ENCODE measurements around the gene SH3BP1. TPM values are rescaled to one million over a fixed set of nuclear protein-coding genes. Genes with fewer than 3 reads are reported as not detected.

SH3BP1 gene
- total and polyA plus RNA-seq, 2 of the 13 experiments (the other 11 are each of a cell fraction or from before 2014, with no cell fraction given) = 8.4 to 18.5 TPM

GRCh38 chr22:37640591-37641560, 1.4 kb downstream of the SH3BP1 start:
- peaks cover 10% of the 10 kb centered on the region for H3K79me2 ChIP-seq (ENCODE audit: insufficient read depth, low read length)
- no peaks in the 10 kb centered on the region for H3K27me3 ChIP-seq (ENCODE audit: control insufficient read depth in 1 of 2, insufficient read depth in 2 of 2, low read length in 2 of 2)
- H3K36me3 ChIP-seq (replicated peaks in 1 of 2; ENCODE audit: control insufficient read depth in 1 of 2, insufficient read depth in 2 of 2, low read length in 2 of 2) = peaks cover 10 to 20% of the 10 kb centered on the region in 2 experiments; a peak in 4 of 5 replicates
- peak overlapping the region; percentile 52 for H3K27ac ChIP-seq (ENCODE audit: extremely low read length, insufficient read depth, low read length)
- ChIA-PET CTCF (ENCODE audit: low intra/inter-chr PET ratio, low total read pairs) (no interaction called here), POLR2A (interaction anchor here (0.6 to 15.8 kb wide), 6 partner anchors 7 to 95 kb away, joined by 3 to 242 read pairs (median 3); partner anchors contain the start of gene PDXP)
- 76% methylated on average over 8 of the region's 24 CpGs for WGBS (ENCODE audit: low lambda C conversion rate)
- intact Hi-C loops (cut with micrococcal nuclease; ENCODE audit: unreplicated experiment) (no loop called here), in situ Hi-C loops (cut with HindIII; ENCODE audit: extremely low pct_ligation_motif_present, low pct_unique_long_range_greater_than_20kb) (no loop called here)
- peak overlapping the region; percentile 72 to 86 (median 76) for H3K4me3 ChIP-seq (replicated peaks in 1 of 3; ENCODE audit: insufficient read depth in 1 of 3, low read depth in 2 of 3, low read length in 3 of 3)
- H3K4me2 ChIP-seq (ENCODE audit: low read depth, low read length) = peak overlapping the region; percentile 90
- ATAC-seq = peak; percentile 9
- H4K20me1 ChIP-seq (ENCODE audit: insufficient read depth, low read length) = 0 out of 2 replicates have a peak, but pooled peaks cover 4% of the 10 kb centered on the region
- no peak overlapping the region for H2AFZ ChIP-seq (ENCODE audit: low read length)
- BruUV-seq (replicated peaks) = no TSS peak
- peak overlapping the region; percentile 66; the same call in 1 of the 2 replicates for H3K9ac ChIP-seq (ENCODE audit: insufficient read depth, low read depth, low read length)
- H3K4me1 ChIP-seq (ENCODE audit: insufficient read depth, low read length) = peaks cover 65% of the 10 kb centered on the region
- FAIRE-seq = no peak
- no peaks in the 10 kb centered on the region for H3K9me3 ChIP-seq (ENCODE audit: low read length)
- no peak for DNase-seq (ENCODE audit: low spot score)
- TF ChIP-seq GABPB1 (CRISPR knock-in tag; IDR thresholded peaks at IDR 0.05) = peak; percentile 28; the same call in 1 of the 2 replicates
- TF ChIP-seq ZNF296 (CRISPR knock-in tag; conservative IDR thresholded peaks at IDR 0.05) = no peak
- TF ChIP-seq ZNF768 (CRISPR knock-in tag; IDR thresholded peaks at IDR 0.05) = peak; percentile 22; the same call in 1 of the 2 replicates
- no peak for TF ChIP-seq NCOA1 (CRISPR knock-in tag; IDR thresholded peaks at IDR 0.05)
- no peak for TF ChIP-seq TOPORS (CRISPR knock-in tag; IDR thresholded peaks at IDR 0.05)
- no peak for TF ChIP-seq ZNF501 (CRISPR knock-in tag; IDR thresholded peaks at IDR 0.05)
- TF ChIP-seq CHCHD3 (CRISPR knock-in tag; IDR thresholded peaks at IDR 0.05) = no peak
- TF ChIP-seq TFAP4 (IDR thresholded peaks at IDR 0.05; ENCODE audit: borderline replicate concordance, low read depth) = peak; percentile 30; the same call in 1 of the 2 replicates
- no peak for TF ChIP-seq TBL1XR1 (IDR thresholded peaks at IDR 0.05; ENCODE audit: borderline replicate concordance, low read length, partially characterized antibody)
- TF ChIP-seq ZNF616 (CRISPR knock-in tag; IDR thresholded peaks at IDR 0.05; ENCODE audit: low read depth) = no peak
- no peak for TF ChIP-seq ZNF430 (CRISPR knock-in tag; IDR thresholded peaks at IDR 0.05)
- 0 out of 2 replicates have a peak, but pooled peaks have one; percentile 29 for TF ChIP-seq ZNF451 (CRISPR knock-in tag; IDR thresholded peaks at IDR 0.05)
- no peak for TF ChIP-seq IRF1 (CRISPR knock-in tag; IDR thresholded peaks at IDR 0.05; ENCODE audit: low read depth)
- 0 out of 2 replicates have a peak, but pooled peaks have one; percentile 23 for TF ChIP-seq SAP130 (CRISPR knock-in tag; IDR thresholded peaks at IDR 0.05; ENCODE audit: low read depth)
- TF ChIP-seq TCF7 (IDR thresholded peaks at IDR 0.05; ENCODE audit: low read depth) = no peak
- TF ChIP-seq HNRNPK (IDR thresholded peaks at IDR 0.05; ENCODE audit: low read depth, low read length, poor library complexity, severe bottlenecking) = no peak
- no peak; a peak in 1 of 4 replicates for TF ChIP-seq HMGXB4 (CRISPR knock-in tag; IDR thresholded peaks at IDR 0.05; ENCODE audit: borderline replicate concordance in 1 of 2, low read depth in 1 of 2)
- no peak for TF ChIP-seq ZNF781 (CRISPR knock-in tag; IDR thresholded peaks at IDR 0.05; ENCODE audit: borderline replicate concordance, not compliant biosample characterization)

All from HepG2 (cell line).